ENCODE data around the gene ATXN1. TPM values are rescaled to one million over a fixed set of nuclear protein-coding genes. Genes with fewer than 3 reads are reported as not detected.

Gene ATXN1
- total RNA-seq, 4 donors from 2014 or later, result 42.4 to 74.9 (median 52.1) TPM

DNA sequence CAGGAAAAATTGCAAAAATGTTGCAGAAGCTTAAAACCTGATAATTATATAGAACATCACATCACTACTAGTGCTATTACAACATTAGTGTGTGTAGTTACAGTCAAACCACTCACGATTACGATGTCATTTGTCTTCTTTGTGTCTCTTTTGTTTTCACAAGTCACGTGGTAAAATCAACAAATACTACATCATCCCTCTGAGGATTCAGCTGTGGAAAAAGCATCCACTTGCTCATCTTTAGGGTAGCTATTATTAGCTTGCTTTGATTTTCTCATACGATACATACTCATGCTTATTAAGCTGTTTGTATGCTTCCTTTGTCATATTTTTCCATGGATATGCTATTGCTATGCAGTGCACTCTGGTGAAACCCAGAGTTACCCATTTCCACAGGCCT is 22.2 kb upstream of the ATXN1 start:
- Histone ChIP-seq H3K27ac (replicated peaks in 1 of 4) (no peak overlapping the region), H3K27me3 (no peaks in the 10 kb centered on the region), H3K9me3 (no peaks in the 10 kb centered on the region), H3K36me3 (no peaks in the 10 kb centered on the region), H3K4me3 (no peak overlapping the region), H3K4me1 (peaks cover 0 to 10% (median 7%) of the 10 kb centered on the region in 4 donors)
- intact Hi-C loops (cut with DNase I), result no loop called here
- no peak for TF ChIP-seq POLR2AphosphoS5 (IDR thresholded peaks at IDR 0.05)
- TF ChIP-seq, protein P1, sequence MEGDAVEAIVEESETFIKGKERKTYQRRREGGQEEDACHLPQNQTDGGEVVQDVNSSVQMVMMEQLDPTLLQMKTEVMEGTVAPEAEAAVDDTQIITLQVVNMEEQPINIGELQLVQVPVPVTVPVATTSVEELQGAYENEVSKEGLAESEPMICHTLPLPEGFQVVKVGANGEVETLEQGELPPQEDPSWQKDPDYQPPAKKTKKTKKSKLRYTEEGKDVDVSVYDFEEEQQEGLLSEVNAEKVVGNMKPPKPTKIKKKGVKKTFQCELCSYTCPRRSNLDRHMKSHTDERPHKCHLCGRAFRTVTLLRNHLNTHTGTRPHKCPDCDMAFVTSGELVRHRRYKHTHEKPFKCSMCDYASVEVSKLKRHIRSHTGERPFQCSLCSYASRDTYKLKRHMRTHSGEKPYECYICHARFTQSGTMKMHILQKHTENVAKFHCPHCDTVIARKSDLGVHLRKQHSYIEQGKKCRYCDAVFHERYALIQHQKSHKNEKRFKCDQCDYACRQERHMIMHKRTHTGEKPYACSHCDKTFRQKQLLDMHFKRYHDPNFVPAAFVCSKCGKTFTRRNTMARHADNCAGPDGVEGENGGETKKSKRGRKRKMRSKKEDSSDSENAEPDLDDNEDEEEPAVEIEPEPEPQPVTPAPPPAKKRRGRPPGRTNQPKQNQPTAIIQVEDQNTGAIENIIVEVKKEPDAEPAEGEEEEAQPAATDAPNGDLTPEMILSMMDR (IDR thresholded peaks at IDR 0.05), result no peak
- no peak for TF ChIP-seq POLR2A (IDR thresholded peaks at IDR 0.05; ENCODE audit: low read depth)
- no peak for TF ChIP-seq EP300 (IDR thresholded peaks at IDR 0.05)
- WGBS, result 46% methylated on average over 4 of the region's 4 CpGs
- DNase-seq (ENCODE audit: extremely low spot score), result no peak

DNA sequence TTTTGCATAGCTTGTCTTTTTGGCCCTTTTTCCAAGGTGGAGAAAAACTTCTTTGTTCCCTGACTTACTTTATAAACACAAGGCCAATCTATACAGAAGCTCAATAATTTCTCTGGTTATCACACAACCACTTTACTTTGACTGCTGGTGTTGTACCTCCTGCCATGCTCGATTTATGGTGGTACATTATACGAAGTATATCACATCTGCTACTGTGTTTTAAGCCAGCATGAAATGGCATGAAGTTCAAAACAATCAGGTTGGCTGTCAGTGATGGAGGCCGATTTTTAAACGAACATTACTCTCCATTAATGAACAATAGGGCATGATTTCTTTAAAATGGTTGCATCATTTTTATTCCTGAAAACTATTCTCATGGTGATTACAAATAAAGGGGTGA is 21.0 kb upstream of the ATXN1 start:
- Histone ChIP-seq H3K9me3 (no peaks in the 10 kb centered on the region), H3K4me3 (no peak overlapping the region), H3K36me3 (no peaks in the 10 kb centered on the region), H3K4me1 (peaks cover 0 to 10% (median 7%) of the 10 kb centered on the region in 4 donors), H3K27ac (replicated peaks in 1 of 4) (no peak overlapping the region), H3K27me3 (no peaks in the 10 kb centered on the region)
- DNase-seq (ENCODE audit: extremely low spot score), result no peak
- WGBS, result 94% methylated on average over 4 of the region's 4 CpGs
- intact Hi-C loops (cut with DNase I), result no loop called here
- TF ChIP-seq, protein P1 (IDR thresholded peaks at IDR 0.05), result no peak
- TF ChIP-seq EP300 (IDR thresholded peaks at IDR 0.05) (no peak), POLR2A (IDR thresholded peaks at IDR 0.05; ENCODE audit: low read depth) (no peak), POLR2AphosphoS5 (IDR thresholded peaks at IDR 0.05) (no peak)

DNA sequence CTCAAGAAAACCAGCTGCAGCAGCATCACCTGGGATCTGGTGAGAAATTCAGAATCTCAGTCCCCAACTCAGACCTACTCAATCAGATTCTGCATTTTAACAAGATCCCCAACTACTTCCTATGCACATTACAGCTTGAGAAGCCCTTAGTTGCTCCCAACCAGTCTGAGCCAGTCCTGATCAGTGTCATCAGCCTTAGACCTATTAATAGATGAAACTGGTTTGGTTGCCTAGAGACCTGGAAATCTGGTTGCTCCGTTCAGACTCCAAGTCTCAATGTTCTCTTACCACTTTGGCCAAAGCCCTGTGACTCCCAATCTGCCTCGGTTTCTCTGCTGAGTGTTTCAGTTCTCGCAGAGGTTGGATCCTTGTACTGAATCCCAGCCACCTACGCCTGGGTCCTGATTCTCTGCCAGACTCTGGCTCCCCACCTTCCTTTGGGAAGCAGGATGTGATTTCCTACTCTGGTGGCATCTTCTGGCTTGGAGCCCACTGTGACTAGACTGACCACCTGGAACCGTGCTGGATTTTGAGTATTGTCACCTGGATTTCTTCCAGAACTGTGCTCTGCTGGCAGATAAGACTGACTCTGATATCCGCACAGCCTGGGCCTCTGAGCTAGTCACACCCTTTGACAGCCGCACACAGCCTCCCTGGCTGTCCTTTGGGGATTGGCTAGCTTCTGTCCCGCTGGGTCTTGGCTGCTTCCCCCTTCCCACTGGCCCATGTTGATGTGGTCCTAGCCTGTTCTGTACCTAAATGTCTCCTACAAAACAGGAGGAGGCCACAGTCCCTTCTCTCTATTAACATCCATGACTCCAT is 20.3 kb upstream of the ATXN1 start:
- intact Hi-C loops (cut with DNase I), result no loop called here
- DNase-seq (ENCODE audit: extremely low spot score), result no peak
- Histone ChIP-seq H3K4me3 (no peak overlapping the region), H3K36me3 (no peaks in the 10 kb centered on the region), H3K4me1 (peaks cover 0 to 12% (median 8%) of the 10 kb centered on the region in 4 donors), H3K27ac (replicated peaks in 1 of 4) (no peak overlapping the region), H3K9me3 (no peaks in the 10 kb centered on the region), H3K27me3 (no peaks in the 10 kb centered on the region)
- TF ChIP-seq POLR2AphosphoS5 (IDR thresholded peaks at IDR 0.05) (no peak), POLR2A (IDR thresholded peaks at IDR 0.05; ENCODE audit: low read depth) (no peak), EP300 (IDR thresholded peaks at IDR 0.05) (no peak)
- TF ChIP-seq, protein P1 (IDR thresholded peaks at IDR 0.05), result no peak
- 79% methylated on average over 6 of the region's 8 CpGs for WGBS

DNA sequence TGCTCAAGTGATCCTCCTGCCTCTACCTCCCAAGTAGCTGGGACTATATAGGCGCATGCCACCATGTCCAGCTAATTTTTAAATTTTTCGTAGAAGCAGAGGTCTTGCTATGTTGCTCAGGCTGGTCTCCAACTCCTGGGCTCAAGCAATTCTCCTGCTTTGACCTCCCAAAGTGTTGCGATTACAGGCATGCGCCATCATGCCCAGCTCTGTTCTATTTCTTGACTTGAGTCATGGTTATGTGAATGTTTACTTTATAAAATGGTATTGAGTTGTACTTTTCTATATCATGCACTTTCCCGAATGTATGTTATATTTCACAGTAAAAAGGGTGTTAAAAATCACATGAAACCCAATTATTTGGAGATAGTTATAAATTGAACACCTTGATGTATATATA is 17.3 kb upstream of the ATXN1 start:
- H3K4me3 ChIP-seq, result no peak overlapping the region
- H3K36me3 ChIP-seq, result no peaks in the 10 kb centered on the region
- DNase-seq (ENCODE audit: extremely low spot score), result no peak
- TF ChIP-seq EP300 (IDR thresholded peaks at IDR 0.05) (no peak), POLR2AphosphoS5 (IDR thresholded peaks at IDR 0.05) (no peak), POLR2A (IDR thresholded peaks at IDR 0.05; ENCODE audit: low read depth) (no peak)
- TF ChIP-seq, protein P1 (IDR thresholded peaks at IDR 0.05), result no peak
- no peak overlapping the region for H3K27ac ChIP-seq (replicated peaks in 1 of 4)
- H3K27me3 ChIP-seq, result no peaks in the 10 kb centered on the region
- H3K4me1 ChIP-seq, result peaks cover 0 to 17% (median 9%) of the 10 kb centered on the region in 4 donors
- intact Hi-C loops (cut with DNase I), result no loop called here
- no peaks in the 10 kb centered on the region for H3K9me3 ChIP-seq
- 97% methylated on average over 5 of the region's 5 CpGs for WGBS
